Keratinocyte (primary cell): Measurements from ENCODE around the gene UNC119B.

ENCODE experiments used
- EZH2 ChIP-seq: IDR thresholded peaks from one replicate; pipeline ENCODE4 v1.6.1; 2012; ENCODE audit warnings: inconsistent platforms, mild to moderate bottlenecking, low read length, moderate library complexity
- TF ChIP-seq, protein P1 (sequence below), 3 experiments: IDR thresholded peaks in 1 of 3; conservative IDR thresholded peaks in 1 of 3; optimal IDR thresholded peaks in 1 of 3; 2 replicates in 2 of 3; 3 replicates in 1 of 3; pipeline versions ENCODE3 to v1.5.1; 2011; ENCODE audit warnings: low read length in 3 of 3, mild to moderate bottlenecking in 3 of 3, moderate library complexity in 2 of 3, control low read depth in 1 of 3, inconsistent platforms in 1 of 3; ENCODE audit not compliant: insufficient read depth in 2 of 3; ENCODE audit errors: extremely low read depth in 1 of 3

DNA sequence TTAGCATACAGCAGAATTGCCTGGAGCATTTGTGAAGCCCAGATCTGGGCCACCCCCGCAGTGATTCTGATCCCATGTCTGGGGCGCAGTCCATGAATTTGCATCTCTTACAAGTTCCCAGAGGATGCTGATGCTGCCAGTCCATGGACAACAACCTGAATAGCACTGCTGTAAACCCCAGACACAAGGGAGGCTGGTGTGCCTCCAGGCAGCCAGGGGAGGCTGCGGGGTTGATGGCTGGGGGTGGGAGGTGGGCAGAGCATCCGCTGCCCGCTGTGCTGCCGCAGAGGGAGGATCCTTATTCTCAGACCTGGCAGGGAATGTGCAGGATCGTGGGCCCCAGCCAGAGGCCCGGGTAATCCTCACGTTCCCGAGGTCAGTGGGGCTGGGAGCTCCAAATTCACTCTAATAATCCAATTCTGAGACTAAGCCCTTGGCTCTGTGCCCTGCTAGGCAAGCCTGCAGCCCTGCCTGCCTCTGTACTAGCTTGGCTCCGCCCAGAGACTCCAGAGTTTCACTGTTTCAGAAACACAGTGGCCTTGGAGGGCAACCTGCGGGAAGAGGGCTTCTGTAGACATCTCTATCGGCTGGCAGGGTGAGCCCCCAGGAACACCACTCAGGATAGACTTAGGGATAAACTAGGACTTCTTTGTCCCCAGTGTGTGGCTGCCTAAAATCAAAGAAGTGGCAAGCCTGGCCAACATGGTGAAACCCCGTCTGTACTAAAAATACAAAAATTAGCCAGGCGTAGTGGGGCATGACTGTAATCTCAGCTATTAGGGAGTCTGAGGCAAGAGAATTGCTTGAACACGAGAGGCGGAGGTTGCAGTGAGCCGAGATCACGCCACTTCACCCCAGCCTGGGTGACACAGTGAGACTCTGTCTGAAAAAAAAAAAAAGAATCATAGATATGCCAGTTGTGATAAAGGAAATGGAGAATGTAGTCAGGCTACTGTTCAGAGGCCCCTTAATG, 41.1 kb upstream of the UNC119B start:
- TF ChIP-seq, protein P1, sequence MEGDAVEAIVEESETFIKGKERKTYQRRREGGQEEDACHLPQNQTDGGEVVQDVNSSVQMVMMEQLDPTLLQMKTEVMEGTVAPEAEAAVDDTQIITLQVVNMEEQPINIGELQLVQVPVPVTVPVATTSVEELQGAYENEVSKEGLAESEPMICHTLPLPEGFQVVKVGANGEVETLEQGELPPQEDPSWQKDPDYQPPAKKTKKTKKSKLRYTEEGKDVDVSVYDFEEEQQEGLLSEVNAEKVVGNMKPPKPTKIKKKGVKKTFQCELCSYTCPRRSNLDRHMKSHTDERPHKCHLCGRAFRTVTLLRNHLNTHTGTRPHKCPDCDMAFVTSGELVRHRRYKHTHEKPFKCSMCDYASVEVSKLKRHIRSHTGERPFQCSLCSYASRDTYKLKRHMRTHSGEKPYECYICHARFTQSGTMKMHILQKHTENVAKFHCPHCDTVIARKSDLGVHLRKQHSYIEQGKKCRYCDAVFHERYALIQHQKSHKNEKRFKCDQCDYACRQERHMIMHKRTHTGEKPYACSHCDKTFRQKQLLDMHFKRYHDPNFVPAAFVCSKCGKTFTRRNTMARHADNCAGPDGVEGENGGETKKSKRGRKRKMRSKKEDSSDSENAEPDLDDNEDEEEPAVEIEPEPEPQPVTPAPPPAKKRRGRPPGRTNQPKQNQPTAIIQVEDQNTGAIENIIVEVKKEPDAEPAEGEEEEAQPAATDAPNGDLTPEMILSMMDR (optimal IDR thresholded peaks at IDR 0.05 in 1 of 3, IDR thresholded peaks at IDR 0.05 in 1 of 3, conservative IDR thresholded peaks at IDR 0.05 in 1 of 3; ENCODE audit: extremely low read depth in 1 of 3, insufficient read depth in 2 of 3, low read length in 3 of 3): no peak
- no peak for TF ChIP-seq EZH2
